Uterus (tissue), 2 donors: ENCODE measurements around the gene GYG2.

Experiments used
- CTCF ChIP-seq, 4 experiments: fragments of 200-600 bp in 2 of 4; fragments of 450-650 bp in 2 of 4; sonication (generic) in 2 of 4; IDR thresholded peaks; one replicate each; pipeline ENCODE4 v1.5.1; 2016 to 2019; ENCODE audit warnings: antibody characterized with exemption in 4 of 4, mild to moderate bottlenecking in 2 of 4, moderate library complexity in 1 of 4
- POLR2A ChIP-seq, 2 donors: fragments of 450-650 bp; IDR thresholded peaks; one replicate each; pipeline ENCODE4 v1.6.1; 2016; ENCODE audit warnings: antibody characterized with exemption in 2 of 2, mild to moderate bottlenecking in 1 of 2, moderate library complexity in 1 of 2

- TF ChIP-seq CTCF (IDR thresholded peaks at IDR 0.05) (no peak), POLR2A (IDR thresholded peaks at IDR 0.05) (no peak)
Measured at GRCh38 chrX:2921193-2921592, 92.5 kb downstream of the GYG2 start.
